ENCODE data around the gene WASF2.

Gene WASF2

GRCh38 chr1:27372022-27372807, 117.8 kb downstream of the WASF2 start:
- Histone ChIP-seq H2BK5ac (ENCODE audit: low read length) (no peak overlapping the region), H2BK120ac (ENCODE audit: low read depth, low read length) (no peak overlapping the region), H3K36me3 (replicated peaks in 1 of 2; ENCODE audit: control insufficient read depth in 2 of 2, insufficient read depth in 2 of 2, low read length in 2 of 2) (no peaks in the 10 kb centered on the region), H3K79me1 (ENCODE audit: low read depth, low read length) (no peaks in the 10 kb centered on the region), H3K4ac (ENCODE audit: low read length) (no peak overlapping the region), H3K23ac (ENCODE audit: low read depth, low read length, poor library complexity) (peak overlapping the region; percentile 59), H3K4me2 (ENCODE audit: insufficient read depth, low read length, poor library complexity, severe bottlenecking) (no peak overlapping the region), H2AFZ (ENCODE audit: low read length) (no peak overlapping the region), H2BK12ac (ENCODE audit: low read length) (no peak overlapping the region), H2AK5ac (ENCODE audit: low read depth, low read length) (no peak overlapping the region), H3K18ac (ENCODE audit: low read length) (peak overlapping the region; percentile 25), H4K8ac (ENCODE audit: low read depth, low read length) (no peak overlapping the region), H4K91ac (ENCODE audit: low read depth, low read length, poor library complexity) (no peak overlapping the region), H2BK15ac (ENCODE audit: low read length) (no peak overlapping the region), H3K9ac (ENCODE audit: low read depth, low read length, poor library complexity) (no peak overlapping the region), H3K4me1 (ENCODE audit: control insufficient read depth in 2 of 2, insufficient read depth in 1 of 2, low read depth in 1 of 2, low read length in 2 of 2) (peaks cover 3 to 5% of the 10 kb centered on the region in 2 donors), H3K14ac (ENCODE audit: low read length) (no peak overlapping the region), H3K4me3 (ENCODE audit: low read length in 2 of 2) (no peak overlapping the region), H3K27ac (replicated peaks; ENCODE audit: low read length) (no peak overlapping the region), H3K27me3 (ENCODE audit: control insufficient read depth in 3 of 3, insufficient read depth in 3 of 3, low read depth in 1 of 3, low read length in 3 of 3) (peaks cover 0 to 14% (median 0%) of the 10 kb centered on the region in 3 experiments), H3K9me3 (replicated peaks in 1 of 2; ENCODE audit: control insufficient read depth in 2 of 2, insufficient read depth in 1 of 2, low read depth in 1 of 2, low read length in 2 of 2) (no peaks in the 10 kb centered on the region)
- WGBS, 2 donors (ENCODE audit: extremely low coverage in 2 of 2, insufficient read length in 2 of 2, insufficient replicate concordance in 1 of 2), result no CpG with 5 or more reads among the region's 19 CpGs
- DNase-seq (ENCODE audit: low spot score), result no peak

- no peak overlapping the region for H4K8ac ChIP-seq (ENCODE audit: low read depth, low read length)
- peak overlapping the region; percentile 22 for H3K18ac ChIP-seq (ENCODE audit: low read length)
- H3K27ac ChIP-seq (replicated peaks; ENCODE audit: low read length), result no peak overlapping the region
- H3K36me3 ChIP-seq (replicated peaks in 1 of 2; ENCODE audit: control insufficient read depth in 2 of 2, insufficient read depth in 2 of 2, low read length in 2 of 2), result no peaks in the 10 kb centered on the region
- H3K4me3 ChIP-seq (ENCODE audit: low read length in 2 of 2), result no peak overlapping the region
- H4K91ac ChIP-seq (ENCODE audit: low read depth, low read length, poor library complexity), result peak overlapping the region; percentile 57
- peak overlapping the region; percentile 92 for H2BK12ac ChIP-seq (ENCODE audit: low read length)
- no peak overlapping the region for H3K4me2 ChIP-seq (ENCODE audit: insufficient read depth, low read length, poor library complexity, severe bottlenecking)
- peak overlapping the region; percentile 13 for H3K23ac ChIP-seq (ENCODE audit: low read depth, low read length, poor library complexity)
- WGBS, 2 donors (ENCODE audit: extremely low coverage in 2 of 2, insufficient read length in 2 of 2, insufficient replicate concordance in 1 of 2), result no CpG with 5 or more reads among the region's 13 CpGs
- H2BK120ac ChIP-seq (ENCODE audit: low read depth, low read length), result no peak overlapping the region
- H2BK5ac ChIP-seq (ENCODE audit: low read length), result no peak overlapping the region
- no peak overlapping the region for H2AFZ ChIP-seq (ENCODE audit: low read length)
- no peaks in the 10 kb centered on the region for H3K79me1 ChIP-seq (ENCODE audit: low read depth, low read length)
- no peaks in the 10 kb centered on the region for H3K9me3 ChIP-seq (replicated peaks in 1 of 2; ENCODE audit: control insufficient read depth in 2 of 2, insufficient read depth in 1 of 2, low read depth in 1 of 2, low read length in 2 of 2)
- H2AK5ac ChIP-seq (ENCODE audit: low read depth, low read length), result no peak overlapping the region
- peaks cover 18 to 20% of the 10 kb centered on the region in 2 donors for H3K4me1 ChIP-seq (ENCODE audit: control insufficient read depth in 2 of 2, insufficient read depth in 1 of 2, low read depth in 1 of 2, low read length in 2 of 2)
- no peak for DNase-seq (ENCODE audit: low spot score)
- peak overlapping the region; percentile 72 for H3K14ac ChIP-seq (ENCODE audit: low read length)
- peak overlapping the region; percentile 73 for H2BK15ac ChIP-seq (ENCODE audit: low read length)
- peaks cover 0 to 14% (median 0%) of the 10 kb centered on the region in 3 experiments for H3K27me3 ChIP-seq (ENCODE audit: control insufficient read depth in 3 of 3, insufficient read depth in 3 of 3, low read depth in 1 of 3, low read length in 3 of 3)
- no peak overlapping the region for H3K4ac ChIP-seq (ENCODE audit: low read length)
- H3K9ac ChIP-seq (ENCODE audit: low read depth, low read length, poor library complexity), result no peak overlapping the region
Observed at GRCh38 chr1:27368869-27369582, 120.9 kb downstream of the WASF2 start.

GRCh38 chr1:27367160-27367650, 122.8 kb downstream of the WASF2 start:
- no CpG with 5 or more reads among the region's 8 CpGs for WGBS, 2 donors (ENCODE audit: extremely low coverage in 2 of 2, insufficient read length in 2 of 2, insufficient replicate concordance in 1 of 2)
- H4K8ac ChIP-seq (ENCODE audit: low read depth, low read length), result no peak overlapping the region
- peak overlapping the region; percentile 82 for H3K9ac ChIP-seq (ENCODE audit: low read depth, low read length, poor library complexity)
- H3K4me2 ChIP-seq (ENCODE audit: insufficient read depth, low read length, poor library complexity, severe bottlenecking), result peak overlapping the region; percentile 94
- H2BK15ac ChIP-seq (ENCODE audit: low read length), result peak overlapping the region; percentile 88
- peaks cover 0 to 6% (median 0%) of the 10 kb centered on the region in 3 experiments for H3K27me3 ChIP-seq (ENCODE audit: control insufficient read depth in 3 of 3, insufficient read depth in 3 of 3, low read depth in 1 of 3, low read length in 3 of 3)
- H3K14ac ChIP-seq (ENCODE audit: low read length), result peak overlapping the region; percentile 25
- peak overlapping the region; percentile 99 for H2AFZ ChIP-seq (ENCODE audit: low read length)
- no peak overlapping the region for H2BK120ac ChIP-seq (ENCODE audit: low read depth, low read length)
- peaks cover 18 to 28% of the 10 kb centered on the region in 2 donors for H3K4me1 ChIP-seq (ENCODE audit: control insufficient read depth in 2 of 2, insufficient read depth in 1 of 2, low read depth in 1 of 2, low read length in 2 of 2)
- H3K23ac ChIP-seq (ENCODE audit: low read depth, low read length, poor library complexity), result peak overlapping the region; percentile 81
- H2BK12ac ChIP-seq (ENCODE audit: low read length), result no peak overlapping the region
- peak overlapping the region; percentile 88 for H3K18ac ChIP-seq (ENCODE audit: low read length)
- peak overlapping the region; percentile 71 to 83 for H3K4me3 ChIP-seq (ENCODE audit: low read length in 2 of 2)
- peak overlapping the region; percentile 23 for H2AK5ac ChIP-seq (ENCODE audit: low read depth, low read length)
- H3K4ac ChIP-seq (ENCODE audit: low read length), result no peak overlapping the region
- no peak for DNase-seq (ENCODE audit: low spot score)
- peak overlapping the region; percentile 40 for H2BK5ac ChIP-seq (ENCODE audit: low read length)
- peak overlapping the region; percentile 94 for H3K27ac ChIP-seq (replicated peaks; ENCODE audit: low read length)
- no peaks in the 10 kb centered on the region for H3K79me1 ChIP-seq (ENCODE audit: low read depth, low read length)
- H3K9me3 ChIP-seq (replicated peaks in 1 of 2; ENCODE audit: control insufficient read depth in 2 of 2, insufficient read depth in 1 of 2, low read depth in 1 of 2, low read length in 2 of 2), result no peaks in the 10 kb centered on the region
- H3K36me3 ChIP-seq (replicated peaks in 1 of 2; ENCODE audit: control insufficient read depth in 2 of 2, insufficient read depth in 2 of 2, low read length in 2 of 2), result peaks cover 0 to 16% of the 10 kb centered on the region in 2 donors
- peak overlapping the region; percentile 13 for H4K91ac ChIP-seq (ENCODE audit: low read depth, low read length, poor library complexity)

Measured in neuronal stem cell (in vitro differentiated cells).